Measurements from ENCODE around the gene SDHB.

SDHB gene

DNA sequence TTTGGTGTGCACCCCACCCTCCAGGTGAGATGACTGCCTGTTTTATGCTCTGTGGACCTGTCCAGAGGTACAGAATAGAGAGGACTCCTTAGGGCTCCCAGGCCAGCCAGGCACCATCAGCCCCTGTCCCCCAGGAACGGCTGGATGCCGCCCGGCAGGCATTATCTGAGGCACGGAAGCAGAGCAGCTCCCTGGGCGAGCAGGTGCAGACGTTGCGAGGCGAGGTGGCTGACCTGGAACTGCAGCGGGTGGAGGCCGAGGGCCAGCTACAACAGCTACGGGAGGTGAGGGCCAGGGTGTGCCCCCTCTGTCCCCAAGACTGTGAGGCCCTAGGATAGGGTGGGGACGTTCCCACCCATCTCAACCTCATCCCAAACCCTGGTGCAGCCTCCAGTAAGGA is 84.2 kb downstream of the SDHB start:
- TF ChIP-seq, protein P1, sequence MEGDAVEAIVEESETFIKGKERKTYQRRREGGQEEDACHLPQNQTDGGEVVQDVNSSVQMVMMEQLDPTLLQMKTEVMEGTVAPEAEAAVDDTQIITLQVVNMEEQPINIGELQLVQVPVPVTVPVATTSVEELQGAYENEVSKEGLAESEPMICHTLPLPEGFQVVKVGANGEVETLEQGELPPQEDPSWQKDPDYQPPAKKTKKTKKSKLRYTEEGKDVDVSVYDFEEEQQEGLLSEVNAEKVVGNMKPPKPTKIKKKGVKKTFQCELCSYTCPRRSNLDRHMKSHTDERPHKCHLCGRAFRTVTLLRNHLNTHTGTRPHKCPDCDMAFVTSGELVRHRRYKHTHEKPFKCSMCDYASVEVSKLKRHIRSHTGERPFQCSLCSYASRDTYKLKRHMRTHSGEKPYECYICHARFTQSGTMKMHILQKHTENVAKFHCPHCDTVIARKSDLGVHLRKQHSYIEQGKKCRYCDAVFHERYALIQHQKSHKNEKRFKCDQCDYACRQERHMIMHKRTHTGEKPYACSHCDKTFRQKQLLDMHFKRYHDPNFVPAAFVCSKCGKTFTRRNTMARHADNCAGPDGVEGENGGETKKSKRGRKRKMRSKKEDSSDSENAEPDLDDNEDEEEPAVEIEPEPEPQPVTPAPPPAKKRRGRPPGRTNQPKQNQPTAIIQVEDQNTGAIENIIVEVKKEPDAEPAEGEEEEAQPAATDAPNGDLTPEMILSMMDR (IDR thresholded peaks at IDR 0.05; ENCODE audit: extremely low read depth, missing control alignments) = no peak
- DNase-seq (ENCODE audit: low spot score) = no peak

DNA sequence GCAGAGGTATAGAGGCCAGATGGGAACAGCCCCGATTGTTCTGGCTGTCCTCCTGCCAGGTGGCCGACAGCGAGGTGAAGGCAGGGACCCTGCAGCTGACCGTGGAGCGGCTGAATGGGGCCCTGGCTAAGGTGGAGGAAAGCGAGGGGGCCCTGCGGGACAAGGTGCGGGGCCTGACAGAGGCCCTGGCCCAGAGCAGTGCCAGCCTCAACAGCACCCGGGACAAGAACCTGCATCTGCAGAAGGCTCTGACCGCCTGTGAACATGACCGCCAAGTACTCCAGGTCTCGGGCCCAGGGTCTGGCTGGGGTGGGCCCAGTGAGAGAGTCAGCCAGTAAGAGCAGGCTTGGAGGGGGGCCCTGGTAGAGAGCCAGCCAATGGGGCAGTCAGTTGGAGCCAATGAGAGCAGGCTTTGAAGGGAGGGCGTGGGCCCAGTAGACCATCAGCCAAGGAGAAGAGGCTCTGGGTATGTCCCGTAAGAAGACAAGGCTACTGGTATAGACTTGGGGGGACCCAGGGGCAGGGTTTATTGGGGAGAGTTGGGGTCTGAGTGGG is 84.7 kb downstream of the SDHB start:
- TF ChIP-seq, protein P1 (IDR thresholded peaks at IDR 0.05; ENCODE audit: extremely low read depth, missing control alignments) = no peak
- DNase-seq (ENCODE audit: low spot score) = no peak
